Posterior vena cava (tissue), 2 donors: Measurements from ENCODE around the gene RDH14. TPM values are rescaled to one million over a fixed set of nuclear protein-coding genes. Genes with fewer than 3 reads are reported as not detected.
A peak's percentile ranks its signal among the peaks of the same experiment; 100 is the strongest.

Experiments used
- DNase-seq: peaks from one replicate; pipeline ENCODE4 v3.0.0-alpha.2; 2020; ENCODE audit warnings: low spot score
- intact Hi-C, 2 donors: fragments of 100-400 bp; cut with DNase I; formaldehyde crosslinking; loops; one replicate each; pipeline versions ENCODE4 v1.14.1 to v1.14.2; 2022 to 2023
- long read RNA-seq, 2 donors: library from polyadenylated mRNA; unstranded; transcript quantifications; one replicate each; pipeline ENCODE4 v2.0.0, GENCODE V29; 2020 to 2021
- total RNA-seq, 2 donors: library from RNA; stranded (reverse); fragmentation: NEBNext Ultra II Directional; extraction: Animal tissue kit (Norgen Biotek cat#: 25700); gene quantifications; one replicate each; pipeline ENCODE4 v1.2.1, GENCODE V29; 2021
- donor health status: DM: yes; HTN: yes; CAD: no.
- donor health status: DM: yes; HTN: yes; CAD: no.

The RDH14 gene
- total RNA-seq = 10 to 100 TPM; 25.1 to 29.4 TPM
- long read RNA-seq, donor 1, transcript RDH14-201 (2 exons, 1,587 nt) = major isoform, 20 of 22 reads
- long read RNA-seq, donor 1, partial matches to known transcripts = 0 of 22 reads
- long read RNA-seq, donor 1, other reads (novel, unspliced or antisense) = 0 of 22 reads
- long read RNA-seq, donor 2, transcript RDH14-202 (2 exons, 737 nt) = minor isoform, 5 of 36 reads
- long read RNA-seq, donor 2, transcript RDH14-201 (2 exons, 1,587 nt) = major isoform, 29 of 36 reads
- long read RNA-seq, donor 2, partial matches to known transcripts = 1 of 36 reads
- long read RNA-seq, donor 2, other reads (novel, unspliced or antisense) = 1 of 36 reads

GRCh38 chr2:18560031-18560796 lies at the start of gene RDH14:
Gene RDH14, minus strand, starts transcription at chr2:18560653. Its CDS starts 81 bp downstream, at chr2:18560572.
- peak; percentile 97 for DNase-seq
- intact Hi-C loops = no loop called here

GRCh38 chr2:18610090-18610489 lies 49.6 kb upstream of the RDH14 start:
- no peak for DNase-seq
- intact Hi-C loops = no loop called here

- DNase-seq = no peak
- intact Hi-C loops = no loop called here
Observed at GRCh38 chr2:18605115-18605514, 44.7 kb upstream of the RDH14 start.

- no peak for DNase-seq
- intact Hi-C loops = no loop called here
Observed at GRCh38 chr2:18604531-18604885, 44.1 kb upstream of the RDH14 start.

GRCh38 chr2:18603854-18604530 lies 43.5 kb upstream of the RDH14 start:
- no peak for DNase-seq
- intact Hi-C loops = no loop called here

- no peak for DNase-seq
- intact Hi-C loops = no loop called here
Observed at GRCh38 chr2:18602298-18602697, 41.8 kb upstream of the RDH14 start.

GRCh38 chr2:18600255-18600613 lies 39.8 kb upstream of the RDH14 start:
- no peak for DNase-seq
- intact Hi-C loops = no loop called here

GRCh38 chr2:18599509-18600254 lies 39.2 kb upstream of the RDH14 start:
- no peak for DNase-seq
- intact Hi-C loops = no loop called here

- no peak for DNase-seq
- intact Hi-C loops = no loop called here
Observed at GRCh38 chr2:18598848-18599484, 38.5 kb upstream of the RDH14 start.

GRCh38 chr2:18597618-18598017 lies 37.2 kb upstream of the RDH14 start:
- no peak for DNase-seq
- intact Hi-C loops = no loop called here

- no peak for DNase-seq
- intact Hi-C loops = no loop called here
Observed at GRCh38 chr2:18596993-18597392, 36.5 kb upstream of the RDH14 start.

GRCh38 chr2:18593496-18593895 lies 33.0 kb upstream of the RDH14 start:
- DNase-seq = no peak
- intact Hi-C loops = no loop called here

GRCh38 chr2:18592372-18592771 lies 31.9 kb upstream of the RDH14 start:
- DNase-seq = no peak
- intact Hi-C loops = no loop called here

- no peak for DNase-seq
- intact Hi-C loops = no loop called here
Observed at GRCh38 chr2:18589354-18589753, 28.9 kb upstream of the RDH14 start, which contains the start of gene NT5C1B. Gene NT5C1B, minus strand, starts transcription at chr2:18589569. Its CDS starts 101 bp downstream, at chr2:18589468.

GRCh38 chr2:18588802-18589201 lies 28.3 kb upstream of the RDH14 start:
- no peak for DNase-seq
- intact Hi-C loops = no loop called here

GRCh38 chr2:18588049-18588448 lies 27.6 kb upstream of the RDH14 start:
- DNase-seq = no peak
- intact Hi-C loops = no loop called here

GRCh38 chr2:18585526-18585925 lies 25.1 kb upstream of the RDH14 start:
- intact Hi-C loops = no loop called here
- DNase-seq = no peak

GRCh38 chr2:18584608-18584954 lies 24.1 kb upstream of the RDH14 start:
- peak; percentile 76 for DNase-seq
- intact Hi-C loops = no loop called here

GRCh38 chr2:18583905-18584607 lies 23.6 kb upstream of the RDH14 start:
- no peak for DNase-seq

More at GRCh38 chr2:18583905-18584607, 23.6 kb upstream of the RDH14 start:
- intact Hi-C loops = no loop called here
